ENCODE measurements around the gene SEL1L3.
A peak's percentile ranks its signal among the peaks of the same experiment; 100 is the strongest.

The SEL1L3 gene

DNA sequence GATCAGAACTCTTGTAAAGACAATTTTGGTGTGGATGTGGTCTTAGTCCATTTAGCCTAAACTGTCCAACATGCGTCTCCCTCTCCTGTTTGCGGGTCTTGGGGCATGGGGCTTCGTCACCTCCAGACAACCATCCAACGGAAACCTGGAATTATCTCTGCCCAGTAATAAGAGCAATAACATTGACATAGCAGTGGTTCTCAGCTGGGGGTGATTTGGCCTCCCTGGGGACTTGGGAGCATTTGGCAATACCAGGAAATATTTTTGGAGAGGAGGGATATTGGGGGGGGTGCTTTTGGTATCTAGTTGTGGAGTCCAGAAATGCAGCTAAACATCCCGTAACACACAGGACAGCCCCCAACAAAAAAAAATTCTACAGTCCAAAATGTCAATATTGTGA, 47.2 kb downstream of the SEL1L3 start:
- DNase-seq = no peak

DNA sequence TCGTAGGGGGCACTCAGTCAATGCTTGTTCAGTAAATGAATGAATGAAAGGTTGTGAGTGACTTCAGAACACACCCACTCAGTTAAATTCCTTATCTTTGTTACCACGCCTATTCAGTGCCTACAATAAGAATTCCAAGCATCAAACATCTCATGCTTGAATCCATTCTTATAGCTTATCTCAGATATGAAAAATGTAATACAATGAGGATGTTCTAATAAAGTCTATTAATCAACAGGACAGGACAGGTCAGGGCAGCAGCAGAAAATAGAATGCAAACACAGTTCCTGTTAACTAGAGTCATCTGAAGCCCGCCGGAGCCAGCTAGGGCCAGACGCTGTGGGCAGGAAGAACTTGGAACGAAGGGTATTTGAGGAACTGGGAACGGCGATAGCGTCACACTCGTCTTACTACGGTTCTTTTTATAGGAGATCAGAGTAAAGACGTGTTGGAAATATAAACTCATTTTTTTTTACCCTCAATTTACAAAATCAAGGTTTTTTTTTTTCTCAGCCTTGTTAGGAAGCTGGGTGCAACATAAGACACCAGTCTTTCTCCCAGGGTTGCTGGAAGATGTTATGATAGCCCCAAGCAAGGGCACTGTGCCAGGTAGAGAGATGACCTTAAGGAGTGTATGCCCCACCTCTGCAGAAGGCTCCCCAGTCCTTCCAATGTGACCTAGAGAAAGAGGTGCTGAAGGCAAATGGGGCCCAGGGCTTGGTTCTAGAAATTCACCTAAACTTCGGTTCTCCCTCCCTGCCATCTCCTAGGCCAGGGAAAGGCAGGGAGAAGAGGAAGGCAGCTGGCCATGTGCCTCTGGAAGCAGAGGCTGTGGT, 48.3 kb downstream of the SEL1L3 start:
- DNase-seq = no peak

DNA sequence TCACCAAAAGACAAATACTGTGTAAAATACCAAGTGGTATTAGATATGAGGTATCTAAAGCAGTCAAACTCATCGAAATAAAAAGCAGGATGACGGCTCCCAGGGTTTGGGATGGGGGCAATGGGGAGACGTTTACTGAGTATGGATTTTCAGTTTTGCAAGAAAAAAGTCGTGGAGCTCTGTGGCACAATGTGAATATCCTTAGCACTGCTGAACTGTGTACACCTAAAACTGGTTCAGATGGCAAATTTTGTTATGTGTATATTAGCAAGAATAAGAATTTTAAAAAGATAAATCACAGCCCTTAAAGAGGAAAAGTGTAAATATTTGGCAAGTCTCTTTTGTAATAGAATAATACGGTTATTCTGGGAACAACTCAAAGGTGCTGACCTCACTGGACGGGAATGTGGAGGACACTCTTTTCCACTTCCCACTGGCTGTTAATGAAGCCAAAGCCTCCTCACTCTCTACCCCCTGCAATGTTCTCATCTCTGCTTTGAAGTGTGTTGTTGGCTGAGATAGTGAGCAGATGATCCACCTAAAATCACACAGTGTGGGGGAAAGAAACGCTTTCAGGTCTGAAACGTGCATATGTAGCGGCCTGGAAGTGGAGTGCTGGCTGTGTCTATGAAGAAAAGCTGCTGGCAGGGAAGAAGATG, 49.2 kb downstream of the SEL1L3 start:
- DNase-seq = no peak

DNA sequence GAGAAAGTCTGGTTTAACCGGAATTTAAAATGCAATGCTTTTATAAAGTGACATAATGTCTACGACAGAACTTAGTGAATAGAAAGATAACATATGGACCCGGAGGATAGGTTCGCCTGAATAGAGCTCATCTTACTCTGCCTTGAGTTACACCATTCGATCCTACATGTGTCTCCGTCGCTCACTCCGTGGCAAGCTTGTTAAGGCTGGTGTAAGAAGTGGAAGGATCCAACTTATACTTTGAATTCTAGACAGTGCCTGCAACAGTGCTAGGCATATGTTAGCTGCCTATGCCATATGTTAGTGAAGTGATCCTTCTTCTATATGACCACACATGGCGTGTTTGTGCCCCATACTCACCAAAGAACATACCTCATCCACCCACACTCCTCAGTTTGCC, 50.9 kb downstream of the SEL1L3 start:
- no peak for DNase-seq

DNA sequence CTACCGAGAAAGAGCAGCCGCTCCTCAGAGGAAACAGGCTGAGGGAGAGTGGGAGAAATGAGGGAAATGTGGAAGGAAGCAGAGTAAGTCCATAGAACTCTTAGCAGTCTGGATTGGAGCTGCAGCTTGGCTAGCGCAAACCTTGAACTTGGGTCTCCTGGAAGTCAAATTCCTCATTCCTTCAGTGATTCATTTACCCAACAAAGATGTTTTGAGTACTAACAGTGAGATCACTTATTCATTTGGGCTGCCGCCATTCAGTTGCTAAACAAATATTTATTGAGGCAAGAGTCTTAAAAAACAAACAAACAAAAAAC, 51.5 kb downstream of the SEL1L3 start:
- no peak for DNase-seq

DNA sequence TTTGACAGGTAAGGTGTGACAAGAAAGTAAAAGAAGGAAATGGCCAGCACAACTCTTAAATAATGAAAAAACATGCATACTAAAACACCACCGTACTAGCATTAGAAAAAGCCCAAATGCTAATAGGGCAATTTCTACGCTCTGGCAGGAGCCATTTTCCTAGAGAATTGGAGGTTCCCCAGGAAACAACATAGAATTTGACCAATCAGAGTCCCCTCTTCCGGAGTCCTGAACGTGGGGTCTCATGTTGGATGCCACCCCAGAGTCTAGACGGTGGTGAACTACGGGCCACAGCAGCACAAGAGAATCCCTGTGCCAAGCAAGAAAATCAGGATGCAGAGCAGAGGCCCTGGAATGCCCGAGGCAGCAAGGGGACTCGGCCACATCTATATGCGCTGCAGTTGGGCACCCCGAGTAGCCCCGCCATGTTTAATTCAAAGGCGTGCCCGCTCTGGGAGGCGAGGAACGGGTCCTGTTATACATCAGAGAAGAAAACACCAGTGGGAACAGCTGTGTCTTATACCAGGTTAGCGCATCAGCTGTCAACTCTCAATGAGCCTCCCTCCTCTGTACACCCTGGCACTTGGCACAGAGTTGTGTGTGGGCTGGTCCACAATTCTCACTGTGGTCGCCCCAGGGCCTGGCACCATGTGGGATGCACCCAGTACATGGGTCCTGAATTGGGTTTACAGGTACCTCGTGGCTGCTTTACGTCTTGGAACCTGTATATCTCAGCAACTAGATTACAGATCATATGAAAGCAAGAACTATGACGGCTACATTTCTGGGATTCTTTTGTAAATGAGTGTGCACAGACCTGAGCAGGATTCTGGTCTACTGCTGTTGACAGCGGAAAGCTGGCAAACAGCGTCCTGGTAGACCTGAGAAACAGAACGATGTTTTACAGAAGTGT, 52.1 kb downstream of the SEL1L3 start:
- no peak for DNase-seq

DNA sequence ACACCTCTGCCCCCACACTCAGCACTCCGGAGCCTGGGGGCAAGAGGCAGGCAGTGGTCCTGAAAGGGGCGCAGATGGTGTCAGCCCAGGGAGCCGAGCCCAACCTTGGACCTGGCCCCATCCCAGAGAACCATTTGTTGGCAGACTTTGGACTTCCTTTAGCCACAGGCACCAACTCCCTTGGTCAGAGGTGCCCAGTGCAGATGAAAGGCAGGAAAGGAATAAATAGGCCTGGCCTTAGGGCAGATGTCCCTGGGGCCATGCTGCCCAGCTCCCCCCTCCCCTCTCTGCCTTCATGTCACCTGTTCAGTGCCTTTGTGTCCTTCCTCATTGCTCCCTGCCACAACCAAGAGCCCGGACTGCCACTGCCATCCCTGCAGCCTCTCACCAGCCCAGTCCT, 52.8 kb downstream of the SEL1L3 start:
- no peak for DNase-seq

DNA sequence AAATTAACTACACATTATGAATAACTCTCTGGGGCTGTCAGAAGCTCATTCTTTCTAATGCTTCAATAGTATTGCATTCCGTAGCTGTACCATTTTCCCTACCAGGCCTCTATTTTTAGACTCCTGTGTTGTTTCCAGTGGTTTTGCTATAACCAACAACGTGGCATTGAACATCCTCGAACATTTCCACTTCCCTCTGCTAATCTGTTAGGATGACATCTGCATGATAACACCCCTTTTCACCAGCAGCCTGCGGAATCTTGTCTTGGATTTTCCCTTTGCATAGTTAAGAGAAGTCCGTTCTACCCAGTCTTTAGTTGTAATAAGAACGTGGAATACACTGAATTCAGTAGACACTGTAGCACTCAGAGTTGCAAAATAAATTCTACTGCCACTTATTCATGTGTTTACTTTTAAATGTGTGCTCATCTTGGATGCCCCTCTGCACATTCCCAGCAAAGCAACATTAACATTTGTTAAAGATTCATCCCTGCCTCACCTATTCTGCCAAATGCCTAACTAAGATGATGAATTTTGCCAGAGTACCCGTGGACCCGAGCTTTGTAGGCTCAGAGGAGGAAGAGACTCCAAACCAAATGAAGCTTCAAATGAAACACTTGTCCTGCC, 55.6 kb downstream of the SEL1L3 start:
- DNase-seq = no peak

DNA sequence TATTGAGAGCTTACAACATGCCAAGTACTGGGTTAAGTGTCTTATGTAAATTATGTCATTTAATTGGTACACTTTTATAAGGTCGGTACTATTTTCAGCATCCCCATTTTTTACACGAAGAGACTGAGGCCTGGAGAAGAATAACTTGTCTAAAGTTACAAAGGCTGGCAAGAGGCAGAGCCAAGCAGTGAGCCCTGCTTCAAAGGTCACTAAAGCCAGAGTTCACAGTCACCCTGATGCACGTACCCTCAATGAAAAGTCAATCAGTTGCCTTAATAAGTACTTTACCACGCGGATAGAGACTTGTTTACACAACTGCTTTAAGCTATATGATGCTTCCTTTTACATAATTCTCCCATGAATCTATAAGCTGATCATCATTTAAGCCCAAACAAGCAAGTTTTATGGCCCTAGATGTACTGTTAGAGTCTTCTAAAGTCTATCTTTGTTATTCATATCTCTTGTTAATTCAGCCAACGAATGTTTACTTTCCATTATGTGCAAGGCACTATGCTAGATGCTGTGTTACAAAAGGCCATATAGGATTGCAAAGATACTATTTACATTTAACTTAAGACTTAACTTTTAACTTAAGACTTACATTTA, 57.4 kb downstream of the SEL1L3 start:
- no peak for DNase-seq

DNA sequence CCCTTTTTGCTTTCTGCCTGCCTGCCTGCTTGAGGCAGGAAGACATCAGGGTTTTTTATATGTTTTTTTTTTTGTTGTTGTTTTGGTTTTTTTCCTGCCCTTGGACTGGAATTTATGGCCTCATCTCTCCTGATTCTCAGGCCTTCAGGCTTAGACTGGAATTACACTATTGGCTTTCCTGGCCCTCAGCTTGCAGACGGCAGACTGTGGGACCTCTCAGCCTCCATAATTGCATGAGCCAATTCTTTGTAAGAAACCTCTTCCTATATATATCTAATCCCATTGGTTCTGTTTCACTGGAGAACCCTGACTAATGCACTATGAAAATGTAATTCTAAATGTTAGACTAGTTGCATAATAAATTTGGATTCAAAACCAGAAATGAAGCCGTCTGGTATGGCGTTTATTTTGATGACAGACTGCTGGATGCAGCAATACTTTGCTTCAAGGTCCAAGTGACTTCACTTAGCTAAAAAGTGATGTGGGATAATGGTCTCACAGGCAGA, 59.0 kb downstream of the SEL1L3 start:
- DNase-seq = no peak

DNA sequence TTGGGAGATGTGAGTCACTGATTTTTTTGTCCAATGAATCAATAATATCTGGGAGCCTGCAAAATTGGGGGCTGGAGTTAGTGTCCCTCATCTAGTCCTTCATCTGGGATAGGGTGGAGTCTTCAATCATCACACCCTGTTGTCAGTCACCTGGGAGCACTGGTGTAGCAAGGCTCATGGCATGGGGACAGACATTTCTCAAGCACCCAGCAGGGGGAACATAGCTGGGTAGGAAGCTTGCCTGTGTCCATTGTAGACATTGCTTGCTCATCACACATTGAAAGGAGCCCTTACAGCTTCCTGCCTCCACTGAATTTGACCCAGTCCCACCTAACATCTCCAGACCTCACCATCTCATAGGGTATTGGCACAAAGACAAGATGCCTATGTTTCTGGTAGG, 61.2 kb downstream of the SEL1L3 start:
- DNase-seq = no peak

DNA sequence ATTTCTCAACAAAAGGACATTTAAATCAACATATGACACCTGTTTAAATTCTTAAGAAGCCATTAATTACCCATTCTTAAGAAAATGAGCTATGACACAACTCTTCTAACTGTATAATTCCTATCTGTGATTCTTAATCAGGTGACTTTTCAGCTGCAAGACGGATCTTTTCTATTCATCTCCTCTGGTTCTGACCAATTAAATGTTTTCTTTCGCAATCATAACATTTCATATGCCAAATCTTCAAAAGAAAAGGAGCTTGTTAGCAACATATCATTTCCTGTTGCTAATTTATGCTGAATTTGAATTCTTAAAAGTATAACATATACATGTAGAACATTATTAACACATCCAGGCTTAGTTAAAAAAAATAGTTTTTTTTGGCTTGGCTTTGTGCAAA, 62.5 kb downstream of the SEL1L3 start:
- no peak for DNase-seq

DNA sequence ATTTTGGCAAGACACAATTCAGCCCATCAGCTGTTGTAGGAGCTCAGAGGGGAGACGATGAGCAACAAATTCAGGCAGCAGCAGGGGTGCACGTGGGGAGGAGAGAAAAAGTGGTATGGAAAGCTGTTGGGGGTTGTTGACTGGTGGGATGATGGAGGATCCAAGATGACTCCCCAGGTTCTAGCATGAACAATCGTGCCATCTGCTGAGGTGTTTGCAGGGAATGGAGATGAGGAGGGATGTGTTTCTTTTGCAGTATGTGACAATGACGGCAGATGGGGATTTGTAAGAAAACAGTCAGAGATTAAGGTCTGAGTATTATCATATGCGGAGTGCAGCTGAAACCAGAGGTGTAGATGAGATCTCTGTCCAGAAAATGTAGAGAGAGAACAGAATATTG, 63.3 kb downstream of the SEL1L3 start:
- no peak for DNase-seq

DNA sequence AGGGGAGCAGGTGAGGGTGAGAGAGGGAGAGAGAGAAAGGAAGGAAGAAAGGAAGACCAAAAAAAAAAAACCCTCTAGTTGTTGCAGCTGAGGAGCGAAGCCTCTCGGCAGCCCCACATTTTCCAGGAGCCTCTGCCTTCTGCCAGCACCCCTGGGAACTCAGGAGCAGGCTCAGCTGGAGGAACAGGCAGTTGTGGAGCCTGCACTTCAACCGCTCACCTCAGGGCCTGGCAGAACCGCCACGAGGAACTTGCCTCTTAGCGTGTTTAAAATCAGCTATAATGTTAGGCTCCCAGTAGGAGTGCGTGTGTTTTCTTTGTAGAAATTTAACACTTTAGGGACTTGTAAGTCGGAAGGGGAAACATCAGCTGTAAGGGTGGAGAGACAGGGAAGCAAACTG, 65.7 kb downstream of the SEL1L3 start:
- no peak for DNase-seq

DNA sequence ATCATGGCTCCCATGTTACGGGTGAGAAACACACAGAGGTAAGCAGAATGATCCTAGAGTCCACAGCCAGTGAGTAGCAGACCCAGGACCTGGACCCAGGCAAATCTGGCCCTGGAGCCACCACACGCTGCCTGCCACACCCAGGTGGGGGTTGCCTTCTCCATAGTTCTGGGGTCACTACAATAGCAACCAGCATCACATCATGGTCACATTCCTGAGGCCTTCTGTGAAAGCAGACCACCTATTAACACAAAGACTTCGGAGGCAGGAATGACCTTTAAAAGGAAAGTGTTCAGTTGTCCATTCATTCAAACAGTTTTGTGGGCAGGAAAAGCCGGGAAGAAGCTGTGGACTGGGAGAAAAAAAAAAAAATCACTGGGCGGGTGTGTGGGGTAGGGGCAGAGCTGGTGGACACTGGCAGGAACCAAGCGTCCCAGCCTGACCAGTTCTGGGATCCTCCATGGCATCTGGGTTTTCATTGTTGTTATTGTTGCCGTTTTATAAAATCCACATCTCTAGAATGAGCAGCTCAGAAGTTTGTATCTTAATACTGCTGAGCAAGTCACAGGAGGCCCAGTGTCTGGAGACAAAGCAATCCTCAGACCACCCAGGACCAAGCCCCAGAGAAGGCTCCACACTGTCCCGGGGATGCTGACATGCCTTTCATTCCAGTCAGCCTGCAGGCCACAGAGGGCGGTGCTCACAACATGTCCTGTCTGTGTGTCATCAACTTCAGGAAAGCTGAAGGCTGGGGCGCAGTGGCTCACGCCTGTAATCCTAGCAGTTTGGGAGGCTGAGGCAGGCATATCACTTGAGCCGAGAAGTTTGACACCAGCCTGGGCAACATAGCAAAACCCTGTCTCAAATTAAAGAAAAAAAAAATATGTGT, 67.0 kb downstream of the SEL1L3 start:
- DNase-seq = no peak

DNA sequence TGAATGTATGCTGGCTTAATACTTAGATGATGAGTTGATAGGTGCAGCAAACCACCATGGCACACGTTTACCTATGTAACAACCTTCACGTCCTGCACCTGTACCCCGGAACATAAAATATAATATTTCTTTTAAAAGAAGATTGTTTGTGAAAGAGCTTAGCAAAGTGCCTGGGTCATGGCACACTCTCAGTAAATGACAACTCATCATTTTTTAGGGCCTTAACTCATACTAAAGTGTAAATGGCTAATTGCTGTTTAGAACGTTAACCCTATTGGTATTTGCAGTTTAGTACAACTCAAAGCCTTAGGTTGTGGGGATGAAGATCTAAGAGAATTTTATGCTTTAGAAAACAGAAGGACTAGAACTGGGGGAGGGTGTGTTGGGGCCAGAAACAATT, 67.7 kb downstream of the SEL1L3 start:
- DNase-seq = no peak

DNA sequence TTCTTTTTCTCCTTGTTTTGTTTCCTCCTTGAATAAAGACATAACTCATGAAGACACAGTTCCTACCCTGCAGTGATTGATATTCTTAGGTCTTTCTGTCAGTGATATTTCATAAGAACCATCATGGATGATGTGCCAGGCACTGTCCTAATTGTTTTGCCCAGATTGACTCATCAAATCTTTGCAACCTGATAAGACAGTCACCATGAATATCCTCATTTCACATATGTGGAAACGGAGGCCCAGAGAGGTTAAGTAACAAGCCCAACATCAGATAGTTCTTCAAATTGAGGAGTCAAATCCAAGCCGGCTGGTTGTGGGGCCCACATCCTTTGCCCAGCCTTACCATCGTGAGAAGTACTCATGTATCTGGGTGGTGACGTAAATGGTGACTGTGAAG, 69.9 kb downstream of the SEL1L3 start:
- no peak for DNase-seq

DNA sequence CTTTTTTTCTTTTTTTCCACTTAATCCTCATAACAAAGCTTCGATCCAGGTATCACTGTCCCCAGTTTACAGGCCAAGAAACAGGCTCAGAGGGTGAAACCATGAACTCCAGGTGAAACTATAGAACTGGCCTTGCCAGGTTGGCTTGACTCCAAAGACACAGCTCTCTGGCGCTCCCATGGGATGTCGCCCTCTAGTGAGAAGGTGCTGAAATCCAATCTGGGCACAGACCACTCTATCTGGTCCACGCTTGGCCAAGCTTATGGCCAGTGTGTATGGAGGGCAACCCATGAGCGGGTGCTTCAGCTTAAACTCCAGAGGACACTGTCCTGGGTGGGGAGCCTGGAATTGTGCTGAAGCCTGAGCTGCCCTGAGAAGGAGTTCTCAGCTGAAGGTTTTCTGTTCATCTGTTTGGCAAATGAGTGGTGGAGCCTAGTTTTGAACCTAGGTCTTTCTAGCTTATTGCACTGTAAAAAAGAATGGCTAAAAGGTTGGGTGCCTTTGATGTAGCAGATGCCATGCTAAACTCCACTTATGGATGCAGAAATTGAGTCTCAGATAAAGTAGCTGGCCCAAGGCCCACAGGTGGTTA, 70.5 kb downstream of the SEL1L3 start:
- DNase-seq = peak; percentile 7

DNA sequence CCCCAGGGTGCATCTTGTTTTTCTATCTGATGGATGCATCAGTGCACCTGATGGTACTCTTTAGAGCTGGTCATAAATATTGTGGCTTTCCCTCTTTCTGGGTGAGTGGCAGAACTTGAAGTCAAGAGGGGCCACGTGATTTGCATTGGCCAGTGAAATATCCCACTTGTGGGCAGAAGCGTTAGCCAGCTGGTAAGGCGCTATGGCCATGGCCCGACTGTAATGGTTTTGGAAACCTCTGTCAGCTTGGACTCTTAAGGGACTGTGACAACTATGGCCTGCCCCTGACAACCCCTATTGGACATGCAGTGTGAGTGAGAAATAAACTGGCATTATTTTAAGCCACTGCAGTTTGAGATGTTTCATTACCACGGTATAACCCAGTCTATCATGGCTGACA, 72.8 kb downstream of the SEL1L3 start:
- no peak for DNase-seq

DNA sequence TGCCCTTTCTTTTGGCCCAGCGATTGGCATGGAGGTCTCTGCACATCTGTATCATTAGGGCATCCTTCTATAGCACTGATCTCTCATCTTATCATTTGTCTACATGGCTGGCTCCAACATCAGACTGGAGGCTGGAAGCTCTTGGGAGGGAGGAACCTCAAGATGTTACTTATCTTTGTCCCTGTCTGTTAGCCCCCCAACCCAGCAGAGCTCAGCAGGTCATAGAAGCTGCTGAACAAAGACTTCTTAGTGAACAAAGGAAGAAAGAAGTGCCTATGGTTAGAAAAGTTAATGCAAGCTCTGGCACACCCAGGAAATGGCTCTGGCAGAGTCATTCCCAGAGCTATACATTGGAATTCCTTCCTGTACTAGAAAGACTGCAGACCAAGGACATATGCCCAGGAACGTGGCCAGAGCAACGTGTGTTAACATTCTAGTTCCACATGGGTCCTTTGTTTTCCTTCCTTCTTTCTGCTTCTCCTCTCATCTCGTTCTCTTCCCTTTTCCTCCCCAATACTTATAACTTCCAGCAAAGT, 74.0 kb downstream of the SEL1L3 start:
- DNase-seq = no peak

DNA sequence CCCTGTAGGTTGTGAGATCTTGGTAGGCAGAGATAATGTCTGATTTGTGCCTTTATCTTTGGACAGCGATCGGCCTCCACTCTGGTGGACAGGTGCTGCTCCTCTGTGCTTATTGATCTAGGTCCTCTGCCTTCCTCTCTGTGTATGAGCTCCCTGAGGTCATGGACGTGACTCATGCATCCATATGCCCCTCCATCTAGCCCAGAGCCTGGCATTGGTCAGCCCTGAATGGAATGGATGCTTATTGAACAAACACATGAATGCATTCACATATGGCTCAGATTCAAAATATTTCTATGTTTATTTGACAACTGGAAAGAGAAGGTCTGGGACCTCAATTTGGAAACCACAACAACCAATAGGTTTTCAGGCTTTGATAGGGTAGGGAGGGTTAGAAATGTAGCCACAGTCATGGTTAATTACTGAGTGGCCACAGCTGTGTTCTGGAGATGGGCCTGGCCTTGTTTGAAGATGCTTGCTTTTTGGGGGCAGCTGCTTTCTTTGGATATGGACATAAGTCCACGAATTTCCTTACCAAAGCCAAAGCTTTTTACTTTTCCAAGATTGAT, 76.2 kb downstream of the SEL1L3 start:
- DNase-seq = no peak

Measured in NCI-H1048 (cell line).